WERI-Rb-1 (cell line): ENCODE measurements around the gene TNRC18.

ENCODE experiments used
- DNase-seq: peaks from one replicate; pipeline ENCODE4 v3.0.0-alpha.2; 2020
- H3K27ac ChIP-seq: fragments of 250-450 bp; sonication (Bioruptor Pico); 2 replicates; pipeline ENCODE4 v1.5.1; 2020; ENCODE audit warnings: mild to moderate bottlenecking, moderate library complexity
- H3K27me3 ChIP-seq: fragments of 250-450 bp; sonication (Bioruptor Pico); 2 replicates; pipeline ENCODE4 v1.5.1; 2021; ENCODE audit warnings: mild to moderate bottlenecking, low read depth, moderate library complexity; ENCODE audit not compliant: insufficient read depth, severe bottlenecking
- H3K36me3 ChIP-seq: fragments of 250-450 bp; sonication (Bioruptor Pico); 2 replicates; pipeline ENCODE4 v1.5.1; 2020; ENCODE audit warnings: mild to moderate bottlenecking, moderate library complexity
- H3K4me3 ChIP-seq: 2 replicates; pipeline ENCODE4 v1.5.1; 2011; ENCODE audit warnings: low read depth, mild to moderate bottlenecking, control low read depth, low read length
- H3K9me3 ChIP-seq: fragments of 250-450 bp; sonication (Bioruptor Pico); 2 replicates; pipeline ENCODE4 v1.5.1; 2021; ENCODE audit warnings: mild to moderate bottlenecking, moderate library complexity; ENCODE audit not compliant: severe bottlenecking
- TF ChIP-seq, protein P1 (sequence below): IDR thresholded peaks from 2 replicates; pipeline ENCODE4 v1.5.1; 2011; ENCODE audit warnings: low read depth, mild to moderate bottlenecking, control low read depth, inconsistent platforms, low read length

Gene TNRC18

DNA sequence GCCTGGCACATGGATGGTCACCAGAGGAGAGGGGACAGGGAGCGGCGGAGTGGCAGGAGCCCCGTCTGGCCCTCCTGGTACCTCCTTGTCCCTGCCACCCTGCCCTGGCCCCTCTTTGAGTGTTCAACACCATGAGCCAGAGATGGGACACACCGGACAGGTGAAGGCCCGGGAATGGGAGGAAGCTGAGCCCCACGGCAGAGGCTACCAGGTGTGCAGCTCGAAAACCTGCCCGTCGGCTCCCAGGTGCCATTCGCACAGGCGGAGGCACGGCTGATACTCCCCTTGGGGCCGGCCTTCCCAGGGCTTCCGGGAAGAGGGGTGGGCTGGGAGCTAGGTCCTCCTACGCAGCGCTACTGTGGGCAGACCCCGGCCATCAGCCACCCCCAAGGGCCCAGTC lies 44.1 kb downstream of the TNRC18 start:
- Histone ChIP-seq H3K27me3 (no peaks in the 10 kb centered on the region), H3K4me3 (no peak overlapping the region), H3K36me3 (no peaks in the 10 kb centered on the region), H3K27ac (no peak overlapping the region), H3K9me3 (no peaks in the 10 kb centered on the region)
- no peak for DNase-seq
- TF ChIP-seq, protein P1, sequence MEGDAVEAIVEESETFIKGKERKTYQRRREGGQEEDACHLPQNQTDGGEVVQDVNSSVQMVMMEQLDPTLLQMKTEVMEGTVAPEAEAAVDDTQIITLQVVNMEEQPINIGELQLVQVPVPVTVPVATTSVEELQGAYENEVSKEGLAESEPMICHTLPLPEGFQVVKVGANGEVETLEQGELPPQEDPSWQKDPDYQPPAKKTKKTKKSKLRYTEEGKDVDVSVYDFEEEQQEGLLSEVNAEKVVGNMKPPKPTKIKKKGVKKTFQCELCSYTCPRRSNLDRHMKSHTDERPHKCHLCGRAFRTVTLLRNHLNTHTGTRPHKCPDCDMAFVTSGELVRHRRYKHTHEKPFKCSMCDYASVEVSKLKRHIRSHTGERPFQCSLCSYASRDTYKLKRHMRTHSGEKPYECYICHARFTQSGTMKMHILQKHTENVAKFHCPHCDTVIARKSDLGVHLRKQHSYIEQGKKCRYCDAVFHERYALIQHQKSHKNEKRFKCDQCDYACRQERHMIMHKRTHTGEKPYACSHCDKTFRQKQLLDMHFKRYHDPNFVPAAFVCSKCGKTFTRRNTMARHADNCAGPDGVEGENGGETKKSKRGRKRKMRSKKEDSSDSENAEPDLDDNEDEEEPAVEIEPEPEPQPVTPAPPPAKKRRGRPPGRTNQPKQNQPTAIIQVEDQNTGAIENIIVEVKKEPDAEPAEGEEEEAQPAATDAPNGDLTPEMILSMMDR, result no peak

DNA sequence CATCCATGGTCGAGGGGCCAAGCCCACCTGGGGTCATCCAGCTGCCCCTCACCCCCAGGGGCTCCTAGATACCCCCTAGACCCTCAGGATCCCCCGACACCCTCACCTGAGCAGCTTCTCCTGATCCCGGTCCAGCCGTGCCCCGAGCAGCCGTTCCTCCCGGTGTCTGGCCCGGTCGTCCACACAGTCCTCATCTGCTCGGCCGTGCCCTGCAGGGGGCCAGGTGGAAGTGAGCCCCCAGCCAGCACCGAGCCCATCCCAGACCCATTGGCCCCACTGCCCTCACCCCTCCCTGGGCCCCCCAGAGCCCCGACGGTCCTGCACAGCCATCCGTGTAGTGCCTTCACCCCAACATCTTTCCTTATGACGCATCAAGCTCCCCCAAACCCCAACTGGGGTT lies 45.8 kb downstream of the TNRC18 start:
- DNase-seq, result no peak
- H3K9me3 ChIP-seq, result no peaks in the 10 kb centered on the region
- no peak overlapping the region for H3K4me3 ChIP-seq
- H3K27ac ChIP-seq, result no peak overlapping the region
- H3K27me3 ChIP-seq, result no peaks in the 10 kb centered on the region
- peaks cover 5% of the 10 kb centered on the region for H3K36me3 ChIP-seq
- TF ChIP-seq, protein P1, result no peak

DNA sequence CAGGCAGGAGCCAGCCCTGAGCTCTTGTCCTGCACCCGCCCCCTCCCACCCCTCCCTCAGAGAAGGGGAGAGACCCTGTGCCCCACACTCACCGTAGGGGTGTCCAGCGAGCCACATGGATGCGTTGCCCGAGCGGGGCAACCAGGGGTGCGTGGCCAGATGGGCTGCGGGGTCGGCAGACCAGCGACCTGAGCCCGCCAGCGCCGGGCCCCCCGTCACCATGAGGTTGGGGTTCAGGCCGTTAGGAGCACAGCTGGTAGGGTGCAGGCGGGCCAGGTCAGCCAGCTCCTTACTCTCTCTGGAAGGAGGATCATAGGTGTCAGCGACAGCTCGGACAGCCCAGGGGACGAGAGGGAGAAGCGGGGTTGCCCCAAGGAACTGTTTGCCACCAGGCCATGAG lies 46.4 kb downstream of the TNRC18 start:
- H3K36me3 ChIP-seq, result peaks cover 9% of the 10 kb centered on the region
- no peak overlapping the region for H3K27ac ChIP-seq
- no peaks in the 10 kb centered on the region for H3K9me3 ChIP-seq
- H3K27me3 ChIP-seq, result no peaks in the 10 kb centered on the region
- H3K4me3 ChIP-seq, result no peak overlapping the region
- TF ChIP-seq, protein P1, result no peak
- DNase-seq, result no peak

DNA sequence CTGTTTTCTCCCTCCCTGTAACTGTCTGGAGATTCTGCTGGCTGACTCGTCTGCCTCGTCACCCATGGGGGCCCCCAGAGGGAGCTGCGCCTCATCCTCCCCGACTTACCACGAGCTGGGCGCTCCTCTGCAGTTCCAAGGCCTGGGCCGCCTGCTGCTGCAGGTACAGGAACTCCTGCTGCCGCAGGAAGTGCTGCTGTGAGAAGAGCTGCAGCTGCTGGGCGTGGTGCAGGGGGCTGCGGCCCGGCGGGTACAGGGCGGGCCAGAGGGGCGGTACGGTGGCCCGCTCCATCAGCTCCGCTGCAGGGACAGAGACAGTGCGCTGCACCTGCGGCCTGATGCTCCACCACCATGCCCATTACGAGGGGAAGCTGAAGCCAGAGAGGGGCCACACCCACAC lies 47.7 kb downstream of the TNRC18 start:
- no peak overlapping the region for H3K4me3 ChIP-seq
- H3K27me3 ChIP-seq, result no peaks in the 10 kb centered on the region
- no peak overlapping the region for H3K27ac ChIP-seq
- DNase-seq, result no peak
- peaks cover 9% of the 10 kb centered on the region for H3K36me3 ChIP-seq
- TF ChIP-seq, protein P1, result no peak
- no peaks in the 10 kb centered on the region for H3K9me3 ChIP-seq

DNA sequence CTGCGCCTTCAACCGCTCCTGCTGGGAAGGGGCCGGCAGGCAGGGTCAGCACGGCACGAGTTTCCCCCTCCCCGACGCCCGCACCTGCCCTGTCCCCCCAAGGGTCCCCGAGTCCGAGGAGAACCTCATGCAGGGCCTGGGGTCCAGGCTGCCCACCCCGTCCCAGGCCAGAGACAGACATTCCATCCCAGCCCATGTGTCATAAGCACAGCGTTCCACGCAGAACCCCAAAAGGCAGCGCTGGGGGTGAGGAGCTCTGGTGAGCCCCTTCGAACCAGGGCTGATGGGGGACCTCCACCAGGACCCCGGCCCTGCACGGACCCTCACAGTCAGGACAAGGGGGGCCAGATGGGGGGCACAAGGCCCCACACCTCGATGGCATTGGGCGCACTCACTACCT lies 49.2 kb downstream of the TNRC18 start:
- peaks cover 18% of the 10 kb centered on the region for H3K36me3 ChIP-seq
- TF ChIP-seq, protein P1, result no peak
- no peak for DNase-seq
- no peaks in the 10 kb centered on the region for H3K9me3 ChIP-seq
- H3K27me3 ChIP-seq, result no peaks in the 10 kb centered on the region
- no peak overlapping the region for H3K4me3 ChIP-seq
- no peak overlapping the region for H3K27ac ChIP-seq

DNA sequence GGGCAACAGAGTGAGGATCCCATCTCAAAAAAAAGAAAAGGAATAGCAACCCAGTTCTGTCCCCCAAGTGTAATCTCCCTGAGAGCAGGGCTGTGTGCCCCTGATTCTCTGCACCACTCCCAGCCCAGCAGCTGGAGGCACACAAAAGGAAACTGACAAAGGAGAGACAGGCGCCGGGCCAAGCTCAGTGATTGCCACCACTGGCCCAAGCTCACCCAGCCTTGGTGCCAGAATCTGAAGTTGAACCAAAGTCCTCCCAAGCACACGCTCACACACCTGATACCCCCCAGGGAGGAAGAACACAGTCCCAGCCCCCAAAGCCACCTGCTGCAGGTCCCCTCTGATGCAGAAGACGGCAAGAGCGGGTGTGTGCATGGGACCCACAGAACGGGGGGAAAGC lies 50.3 kb downstream of the TNRC18 start:
- no peak for DNase-seq
- no peak overlapping the region for H3K27ac ChIP-seq
- H3K4me3 ChIP-seq, result no peak overlapping the region
- TF ChIP-seq, protein P1, result no peak
- H3K9me3 ChIP-seq, result no peaks in the 10 kb centered on the region
- H3K36me3 ChIP-seq, result peaks cover 22% of the 10 kb centered on the region
- no peaks in the 10 kb centered on the region for H3K27me3 ChIP-seq
